ENCODE measurements around the gene SLAMF6.

- TF ChIP-seq EZH2 (IDR thresholded peaks at IDR 0.05; ENCODE audit: low read length) (no peak), CTCF (optimal IDR thresholded peaks at IDR 0.05 in 1 of 3, IDR thresholded peaks at IDR 0.05 in 1 of 3, conservative IDR thresholded peaks at IDR 0.05 in 1 of 3; ENCODE audit: extremely low read depth in 1 of 3, insufficient read depth in 2 of 3, low read length in 3 of 3) (no peak)
Measured at GRCh38 chr1:160522622-160523345, at the start of gene SLAMF6.

All from keratinocyte (primary cell).